Osteocyte (in vitro differentiated cells): ENCODE results near the gene LAMA5. TPM values are rescaled to one million over a fixed set of nuclear protein-coding genes. Genes with fewer than 3 reads are reported as not detected.

ENCODE experiments used
- DNase-seq: peaks from one replicate; pipeline ENCODE4 v3.0.0; 2021; ENCODE audit warnings: mixed read lengths; ENCODE audit not compliant: unreplicated experiment; ENCODE audit errors: extremely low spot score
- H3K27ac Mint-ChIP-seq: one replicate; pipeline ENCODE4 v1.8.0; 2021; ENCODE audit warnings: mild to moderate bottlenecking, mixed read lengths; ENCODE audit not compliant: unreplicated experiment
- H3K27me3 Mint-ChIP-seq: one replicate; pipeline ENCODE4 v1.8.0; 2021; ENCODE audit warnings: mixed read lengths; ENCODE audit not compliant: unreplicated experiment
- H3K36me3 Mint-ChIP-seq: one replicate; pipeline ENCODE4 v1.8.0; 2021; ENCODE audit warnings: mixed read lengths; ENCODE audit not compliant: unreplicated experiment
- H3K4me1 Mint-ChIP-seq: one replicate; pipeline ENCODE4 v1.8.0; 2021; ENCODE audit warnings: mixed read lengths; ENCODE audit not compliant: unreplicated experiment
- H3K4me3 Mint-ChIP-seq: one replicate; pipeline ENCODE4 v1.8.0; 2021; ENCODE audit warnings: mild to moderate bottlenecking, moderate library complexity, mixed read lengths; ENCODE audit not compliant: unreplicated experiment
- H3K9me3 Mint-ChIP-seq: one replicate; pipeline ENCODE4 v1.8.0; 2021; ENCODE audit warnings: mixed read lengths; ENCODE audit not compliant: unreplicated experiment
- CTCF ChIP-seq: fragments of 200-600 bp; sonication (generic); IDR thresholded peaks from 2 replicates; pipeline ENCODE4 v1.5.0; 2021; ENCODE audit warnings: antibody characterized with exemption, mild to moderate bottlenecking, moderate library complexity
- total RNA-seq: library from RNA; stranded (reverse); gene quantifications from 2 replicates; pipeline ENCODE4 v1.2.1, GENCODE V29; 2021

Gene LAMA5
- total RNA-seq, 1 donor from 2014 or later: 201 TPM

GRCh38 chr20:62351469-62352401 is 15.4 kb downstream of the LAMA5 start:
- DNase-seq: no peak
- Mint-ChIP-seq H3K27me3 (no peaks in the 10 kb centered on the region), H3K27ac (no peak overlapping the region), H3K4me3 (no peak overlapping the region), H3K4me1 (peaks cover 23% of the 10 kb centered on the region), H3K36me3 (peaks cover 11% of the 10 kb centered on the region), H3K9me3 (no peaks in the 10 kb centered on the region)
- TF ChIP-seq CTCF: no peak

DNA sequence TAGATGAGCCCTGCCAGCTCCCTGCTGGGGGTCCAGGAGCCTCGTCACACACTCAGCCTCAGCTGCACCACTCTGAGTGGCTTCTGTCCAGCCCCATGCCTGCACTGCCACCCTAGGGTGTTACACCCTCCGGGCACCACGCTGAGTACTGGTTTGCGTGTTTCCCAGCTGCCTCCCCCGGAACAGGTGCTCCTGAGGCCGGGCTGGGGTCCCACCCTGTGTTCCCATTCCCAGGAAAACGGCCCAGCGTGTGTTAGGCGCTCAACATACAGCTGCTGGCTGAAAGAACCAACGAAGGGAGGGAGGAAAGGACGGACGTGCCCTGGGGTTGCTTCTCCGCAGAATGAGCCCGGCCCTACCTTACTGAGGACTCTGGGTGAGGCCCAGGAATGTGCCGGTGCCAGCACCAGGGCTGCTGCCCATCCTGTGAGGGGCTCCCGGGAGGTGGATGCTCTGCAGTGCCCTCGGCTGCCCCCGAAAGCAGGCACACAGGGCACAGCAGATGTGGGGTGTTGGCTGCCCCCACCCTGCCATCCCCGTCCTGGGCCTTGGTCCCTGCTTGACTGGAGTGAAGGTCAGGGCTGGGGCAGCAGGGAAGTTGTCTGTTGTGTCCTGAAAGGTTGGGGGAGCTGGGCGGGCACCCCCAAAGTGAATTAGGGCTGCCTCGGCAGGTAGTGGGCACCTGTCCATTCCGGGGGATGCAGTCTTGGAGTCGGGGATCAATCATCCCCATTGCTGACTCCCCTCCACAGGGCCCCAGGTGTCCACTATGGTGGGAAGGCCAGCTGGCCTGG is 16.3 kb downstream of the LAMA5 start:
- no peak for DNase-seq
- Mint-ChIP-seq H3K4me3 (no peak overlapping the region), H3K36me3 (peaks cover 11% of the 10 kb centered on the region), H3K27ac (no peak overlapping the region), H3K27me3 (no peaks in the 10 kb centered on the region), H3K9me3 (no peaks in the 10 kb centered on the region), H3K4me1 (peaks cover 14% of the 10 kb centered on the region)
- TF ChIP-seq CTCF: no peak

DNA sequence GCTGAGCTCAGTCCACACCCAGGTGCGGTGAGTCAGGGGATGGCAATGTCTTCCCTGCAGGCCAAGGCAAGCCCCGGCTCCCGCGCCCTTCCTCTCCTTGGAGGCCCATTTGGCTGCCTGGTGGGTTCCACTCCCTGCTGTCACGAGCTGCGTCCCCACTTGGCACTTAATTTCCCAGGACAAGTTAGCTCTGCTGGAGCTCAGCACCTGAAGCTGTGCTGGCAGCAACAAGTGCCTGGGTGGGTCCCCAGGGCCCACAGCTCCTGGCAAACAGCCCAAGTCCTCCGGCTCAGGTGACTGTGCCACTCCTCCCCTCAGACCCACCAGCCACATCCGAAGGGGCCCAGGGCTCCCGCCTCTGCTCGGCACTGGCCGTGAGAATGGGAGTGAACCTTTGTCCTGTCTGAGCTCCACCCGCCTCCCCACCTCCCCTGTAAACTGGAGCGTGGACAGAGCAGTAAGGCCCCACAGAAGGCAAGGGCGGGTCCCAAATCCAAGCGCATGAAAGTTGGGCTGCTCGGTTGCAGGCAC is 16.9 kb downstream of the LAMA5 start:
- Mint-ChIP-seq H3K27me3 (no peaks in the 10 kb centered on the region), H3K4me1 (peaks cover 9% of the 10 kb centered on the region), H3K9me3 (no peaks in the 10 kb centered on the region), H3K27ac (no peak overlapping the region), H3K4me3 (no peak overlapping the region), H3K36me3 (peaks cover 12% of the 10 kb centered on the region)
- no peak for DNase-seq
- TF ChIP-seq CTCF: no peak

DNA sequence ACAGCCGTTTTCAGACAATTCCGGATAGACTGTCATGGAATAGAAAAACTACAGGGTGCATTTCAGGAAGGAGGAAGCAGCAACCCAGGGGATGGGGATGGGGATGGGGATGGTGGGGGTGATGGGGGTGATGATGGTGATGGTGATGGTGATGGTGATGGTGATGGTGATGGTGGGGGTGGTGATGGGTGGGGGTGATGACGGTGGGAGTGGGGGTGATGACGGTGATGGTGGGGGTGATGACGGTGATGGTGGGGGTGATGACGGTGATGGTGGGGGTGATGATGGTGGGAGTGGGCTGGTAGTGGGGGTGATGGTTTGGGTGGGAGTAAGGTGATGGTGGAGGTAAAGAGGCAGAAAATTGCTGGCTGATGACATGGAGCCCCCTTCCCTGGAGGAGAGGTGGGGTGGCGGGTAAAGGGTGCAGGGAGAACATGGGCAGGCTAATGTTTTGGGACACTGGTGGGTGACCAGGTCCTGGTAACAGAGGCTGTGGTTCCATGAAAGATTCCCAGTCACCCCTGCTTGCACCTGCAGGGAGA is 17.5 kb downstream of the LAMA5 start:
- Mint-ChIP-seq H3K27me3 (no peaks in the 10 kb centered on the region), H3K4me1 (peaks cover 7% of the 10 kb centered on the region), H3K9me3 (no peaks in the 10 kb centered on the region), H3K27ac (no peak overlapping the region), H3K36me3 (peaks cover 14% of the 10 kb centered on the region), H3K4me3 (no peak overlapping the region)
- no peak for TF ChIP-seq CTCF
- DNase-seq: no peak
